ENCODE measurements around the gene RBM24. TPM values are rescaled to one million over a fixed set of nuclear protein-coding genes. Genes with fewer than 3 reads are reported as not detected.

RBM24 gene
- 1 to 10 TPM in 2 of 3 donors, under 1 TPM in 1; 0.38 to 3.3 (median 1.2) TPM for polyA plus RNA-seq

- WGBS, 3 donors = 0 to 1% (median 1%) methylated on average over 42 to 46 of the region's 46 CpGs
Observed at GRCh38 chr6:17281100-17281496, at the start of gene RBM24. Gene RBM24, plus strand, starts transcription at chr6:17281361. Its CDS starts 221 bp downstream, at chr6:17281582.

GRCh38 chr6:17233531-17233930 is 47.6 kb upstream of the RBM24 start:
- 76 to 85% (median 80%) methylated on average over 2 of the region's 2 CpGs for WGBS, 3 donors
- no peak overlapping the region for H3K27ac ChIP-seq (ENCODE audit: low read depth, low read length)

More at GRCh38 chr6:17281100-17281496, at the start of gene RBM24:
- no peak within 1 kb of the TSS for H3K27ac ChIP-seq (ENCODE audit: low read depth, low read length)

- no peak overlapping the region for H3K27ac ChIP-seq (ENCODE audit: low read depth, low read length)
- WGBS, 3 donors = 87 to 92% (median 91%) methylated on average over 2 of the region's 2 CpGs
Observed at GRCh38 chr6:17237246-17237645, 43.9 kb upstream of the RBM24 start.

DNA sequence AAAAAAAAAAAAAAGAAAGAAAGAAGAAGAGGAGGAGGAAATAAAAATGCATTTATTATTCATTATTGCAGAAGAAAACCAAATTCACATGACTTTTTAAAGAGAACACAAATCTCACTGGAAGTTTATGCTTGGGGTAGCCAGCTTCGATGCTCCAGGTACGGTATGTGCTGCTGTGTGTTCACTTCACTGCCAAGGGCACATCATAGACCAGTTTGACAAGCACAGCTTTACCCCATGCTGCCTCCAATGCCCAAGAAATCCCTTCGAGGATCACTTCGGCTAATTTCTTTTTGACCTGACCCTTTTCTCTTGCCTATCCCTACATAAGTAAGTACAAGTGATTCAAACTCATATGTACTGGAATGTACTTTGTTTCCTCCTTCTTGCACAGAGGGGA is 41.9 kb upstream of the RBM24 start:
- 93 to 97% (median 95%) methylated on average over 4 of the region's 4 CpGs for WGBS, 3 donors

GRCh38 chr6:17240803-17241500 is 40.2 kb upstream of the RBM24 start:
- H3K27ac ChIP-seq (ENCODE audit: low read depth, low read length) = no peak overlapping the region
- 67 to 80% (median 80%) methylated on average over 3 of the region's 3 CpGs for WGBS, 3 donors

More for the DNA sequence above, 41.9 kb upstream of the RBM24 start:
- no peak overlapping the region for H3K27ac ChIP-seq (ENCODE audit: low read depth, low read length)

- no peak overlapping the region for H3K27ac ChIP-seq (ENCODE audit: low read depth, low read length)
- WGBS, 3 donors = 21 to 36% (median 33%) methylated on average over 1 of the region's 1 CpG
Observed at GRCh38 chr6:17242087-17242486, 39.1 kb upstream of the RBM24 start.

GRCh38 chr6:17250237-17250636 is 30.9 kb upstream of the RBM24 start:
- H3K27ac ChIP-seq (ENCODE audit: low read depth, low read length) = no peak overlapping the region
- WGBS, 3 donors = 45 to 79% (median 79%) methylated on average over 2 of the region's 2 CpGs

- H3K27ac ChIP-seq (ENCODE audit: low read depth, low read length) = no peak overlapping the region
Observed at GRCh38 chr6:17251953-17252352, 29.2 kb upstream of the RBM24 start.

- H3K27ac ChIP-seq (ENCODE audit: low read depth, low read length) = no peak overlapping the region
- 84 to 88% (median 87%) methylated on average over 4 of the region's 4 CpGs for WGBS, 3 donors
Observed at GRCh38 chr6:17258749-17259148, 22.4 kb upstream of the RBM24 start.

DNA sequence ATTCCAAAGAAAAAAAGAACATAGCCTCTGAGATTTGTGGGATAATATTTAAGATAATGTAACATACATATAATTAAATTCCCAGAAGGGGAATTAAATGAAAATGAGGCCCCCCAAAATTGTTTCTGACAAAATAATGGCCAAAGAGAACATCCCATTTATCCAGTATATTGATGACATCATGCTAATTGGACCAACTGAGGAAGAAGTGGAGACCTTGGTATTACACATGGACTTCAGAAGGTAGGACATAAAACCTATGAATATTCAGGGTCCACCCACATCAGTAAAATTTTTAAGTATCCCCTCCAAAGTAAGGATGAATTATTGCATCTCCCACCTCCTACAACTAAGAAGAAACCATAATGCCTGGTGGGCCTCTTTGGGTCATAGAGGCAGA is 15.6 kb upstream of the RBM24 start:
- no peak overlapping the region for H3K27ac ChIP-seq (ENCODE audit: low read depth, low read length)

DNA sequence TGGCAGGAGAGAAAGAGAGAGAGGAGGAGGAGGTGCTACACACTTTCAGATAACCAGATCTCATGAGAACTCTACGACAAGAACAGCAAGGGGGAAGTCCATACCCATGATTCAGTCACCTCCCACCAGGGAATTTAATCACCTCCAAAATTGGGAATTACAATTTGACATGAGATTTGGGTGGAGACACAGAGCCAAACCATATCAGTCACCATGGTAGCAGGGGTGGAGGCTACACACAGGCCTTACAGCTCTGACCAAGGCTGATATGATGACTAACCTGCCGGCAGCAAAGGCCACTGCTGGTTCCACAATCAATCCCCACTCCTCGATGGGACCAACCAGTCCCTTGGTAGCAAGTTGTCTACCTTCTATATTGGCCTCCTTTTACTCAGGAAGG is 13.6 kb upstream of the RBM24 start:
- 73 to 81% (median 79%) methylated on average over 3 of the region's 3 CpGs for WGBS, 3 donors
- H3K27ac ChIP-seq (ENCODE audit: low read depth, low read length) = no peak overlapping the region

GRCh38 chr6:17268114-17268513 is 13.0 kb upstream of the RBM24 start:
- 80 to 87% (median 83%) methylated on average over 6 of the region's 6 CpGs for WGBS, 3 donors
- H3K27ac ChIP-seq (ENCODE audit: low read depth, low read length) = no peak overlapping the region

- WGBS, 3 donors = 75 to 80% (median 79%) methylated on average over 3 of the region's 3 CpGs
- H3K27ac ChIP-seq (ENCODE audit: low read depth, low read length) = no peak overlapping the region
Observed at GRCh38 chr6:17269840-17270239, 11.3 kb upstream of the RBM24 start.

- WGBS, 3 donors = 59 to 81% (median 78%) methylated on average over 3 of the region's 3 CpGs
Observed at GRCh38 chr6:17271628-17272027, 9.5 kb upstream of the RBM24 start.

GRCh38 chr6:17276766-17277165 is 4.4 kb upstream of the RBM24 start:
- no peak overlapping the region for H3K27ac ChIP-seq (ENCODE audit: low read depth, low read length)
- WGBS, 3 donors = 75 to 87% (median 83%) methylated on average over 3 of the region's 3 CpGs

More at GRCh38 chr6:17271628-17272027, 9.5 kb upstream of the RBM24 start:
- no peak overlapping the region for H3K27ac ChIP-seq (ENCODE audit: low read depth, low read length)

DNA sequence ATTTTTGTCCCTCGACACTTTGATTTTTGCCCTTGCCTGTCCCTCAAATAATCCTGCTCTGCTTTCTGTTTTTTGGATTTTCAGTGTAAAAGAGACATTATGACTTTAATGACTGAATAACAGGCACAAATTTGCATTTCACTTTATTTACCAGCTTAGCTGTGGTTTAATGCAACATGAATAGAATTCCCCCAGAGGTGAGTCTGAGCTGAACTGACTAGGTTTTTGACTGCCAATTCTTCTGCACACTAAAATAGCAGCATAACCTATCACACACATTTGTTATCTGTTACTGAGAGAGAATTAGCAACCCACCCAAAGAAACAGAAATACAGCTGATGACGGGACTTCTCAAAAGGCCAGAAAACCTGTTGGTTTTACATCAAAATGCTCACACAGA is 3.9 kb upstream of the RBM24 start:
- H3K27ac ChIP-seq (ENCODE audit: low read depth, low read length) = no peak overlapping the region
- 85 to 93% (median 91%) methylated on average over 2 of the region's 2 CpGs for WGBS, 3 donors

DNA sequence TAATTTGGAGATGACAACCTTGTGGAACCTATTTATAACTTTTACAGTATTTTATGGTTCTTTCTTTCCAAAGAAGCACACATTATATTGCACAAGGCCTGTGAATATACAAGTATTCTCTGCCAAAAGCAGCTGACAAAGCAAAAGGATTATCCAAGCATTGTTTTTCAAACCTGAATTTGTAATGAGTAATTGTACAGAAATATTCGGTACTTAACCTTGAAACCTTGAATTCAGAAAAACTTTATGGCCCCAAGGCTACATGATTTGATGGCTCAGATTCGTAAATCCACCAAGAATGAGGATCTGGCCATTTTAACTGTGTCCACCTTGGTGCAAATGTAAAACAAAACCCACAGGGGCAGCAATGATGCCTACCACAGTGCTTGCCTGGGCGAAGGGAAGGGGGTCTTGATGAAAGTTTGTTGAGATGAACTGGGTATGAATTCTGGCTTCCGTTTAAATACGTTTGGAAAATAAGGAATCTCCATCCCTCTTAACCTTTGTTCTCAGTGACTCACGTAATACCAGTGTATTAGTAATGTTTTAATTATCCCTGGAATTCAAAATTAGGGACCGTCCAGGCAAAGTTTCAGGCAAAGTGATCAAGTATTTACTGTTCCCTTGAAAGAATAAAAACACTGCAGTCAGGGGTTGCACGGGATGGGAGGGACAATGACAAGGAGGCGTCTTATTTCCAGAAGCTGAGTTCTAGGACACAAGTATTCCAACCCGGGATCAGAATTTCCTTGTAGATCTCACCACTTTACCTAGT is 2.7 kb upstream of the RBM24 start:
- WGBS, 3 donors = 67 to 79% (median 75%) methylated on average over 10 of the region's 10 CpGs

DNA sequence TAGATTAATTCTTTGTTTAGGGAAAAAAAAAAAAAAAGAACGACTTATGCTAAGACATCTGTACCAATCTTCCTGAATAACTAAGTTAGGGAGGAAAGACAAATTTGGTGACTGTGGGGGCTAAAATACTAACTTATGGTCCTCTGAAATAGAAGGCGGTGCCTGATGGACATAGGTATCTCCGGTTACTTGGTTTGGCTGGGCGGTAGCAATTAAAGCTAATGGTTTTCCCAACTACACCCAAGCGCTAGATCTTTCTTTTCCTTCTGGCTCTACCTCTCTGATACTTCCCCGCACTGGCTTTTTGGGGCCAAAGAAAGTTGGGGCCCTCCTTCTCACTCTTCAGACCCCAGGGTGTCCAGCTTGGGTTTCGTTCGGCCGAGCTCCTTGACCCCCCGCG is 1.0 kb upstream of the RBM24 start:
- no peak overlapping the region for H3K27ac ChIP-seq (ENCODE audit: low read depth, low read length)
- WGBS, 3 donors = 51 to 62% (median 54%) methylated on average over 11 of the region's 11 CpGs

More for the DNA sequence above, 2.7 kb upstream of the RBM24 start:
- no peak overlapping the region for H3K27ac ChIP-seq (ENCODE audit: low read depth, low read length)

DNA sequence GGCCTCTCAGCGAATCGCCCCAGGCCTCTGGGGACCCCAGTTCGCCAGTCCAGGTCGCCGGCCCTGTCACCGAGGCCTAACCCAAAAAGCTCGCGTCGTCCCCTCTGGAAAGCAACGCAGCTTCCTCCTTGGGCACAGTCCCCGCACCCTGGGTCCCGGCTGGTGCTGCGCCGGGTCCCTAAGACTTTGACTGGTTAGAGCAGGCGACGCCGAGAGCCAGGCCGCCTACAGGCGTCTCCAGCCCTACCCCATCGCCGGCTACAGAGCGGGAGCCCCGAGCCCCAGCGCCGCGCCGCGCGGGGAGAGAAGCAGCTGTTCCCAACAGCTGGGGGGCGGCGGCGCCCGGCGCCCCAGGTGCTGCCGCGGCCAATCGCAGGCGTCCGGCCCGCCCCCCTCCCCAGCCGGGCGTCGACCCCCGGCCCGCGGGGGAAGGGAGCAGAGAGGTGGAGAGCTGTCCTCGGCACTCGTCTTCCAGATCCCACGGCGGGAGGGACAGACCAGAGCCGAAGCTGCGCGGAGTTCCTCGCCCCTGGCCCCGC is 540 bp upstream of the RBM24 start:
- H3K27ac ChIP-seq (ENCODE audit: low read depth, low read length) = no peak overlapping the region

More for the DNA sequence above, 540 bp upstream of the RBM24 start:
- 3 to 21% (median 7%) methylated on average over 25 to 55 of the region's 55 CpGs for WGBS, 3 donors
